Stimulated activated memory B cell treated with anti-CD40 and anti-IgM and Interleukin-4, amounts not matched to agents 10 μg/mL and 1 μg/mL and 100 μg/mL, for 72 hours (primary cell): ENCODE data around the gene NUP107.

Experiments used
- ATAC-seq: fragments of 150-1000 bp; cut with Tn5 transposase; 2 replicates; pipeline ENCODE4 v1.10.0; 2021
- H3K27ac Mint-ChIP-seq: one replicate; pipeline ENCODE4 v1.8.0; 2022; ENCODE audit warnings: mild to moderate bottlenecking, mixed read lengths
- H3K27me3 Mint-ChIP-seq: one replicate; pipeline ENCODE4 v1.8.0; 2022; ENCODE audit warnings: mixed read lengths
- H3K36me3 Mint-ChIP-seq: one replicate; pipeline ENCODE4 v1.8.0; 2022; ENCODE audit warnings: mixed read lengths
- H3K4me1 Mint-ChIP-seq: one replicate; pipeline ENCODE4 v1.8.0; 2022; ENCODE audit warnings: mixed read lengths
- H3K4me3 Mint-ChIP-seq: one replicate; pipeline ENCODE4 v1.8.0; 2022; ENCODE audit warnings: mild to moderate bottlenecking, moderate library complexity, mixed read lengths
- H3K9me3 Mint-ChIP-seq: one replicate; pipeline ENCODE4 v1.8.0; 2022; ENCODE audit warnings: mixed read lengths

The NUP107 gene

DNA sequence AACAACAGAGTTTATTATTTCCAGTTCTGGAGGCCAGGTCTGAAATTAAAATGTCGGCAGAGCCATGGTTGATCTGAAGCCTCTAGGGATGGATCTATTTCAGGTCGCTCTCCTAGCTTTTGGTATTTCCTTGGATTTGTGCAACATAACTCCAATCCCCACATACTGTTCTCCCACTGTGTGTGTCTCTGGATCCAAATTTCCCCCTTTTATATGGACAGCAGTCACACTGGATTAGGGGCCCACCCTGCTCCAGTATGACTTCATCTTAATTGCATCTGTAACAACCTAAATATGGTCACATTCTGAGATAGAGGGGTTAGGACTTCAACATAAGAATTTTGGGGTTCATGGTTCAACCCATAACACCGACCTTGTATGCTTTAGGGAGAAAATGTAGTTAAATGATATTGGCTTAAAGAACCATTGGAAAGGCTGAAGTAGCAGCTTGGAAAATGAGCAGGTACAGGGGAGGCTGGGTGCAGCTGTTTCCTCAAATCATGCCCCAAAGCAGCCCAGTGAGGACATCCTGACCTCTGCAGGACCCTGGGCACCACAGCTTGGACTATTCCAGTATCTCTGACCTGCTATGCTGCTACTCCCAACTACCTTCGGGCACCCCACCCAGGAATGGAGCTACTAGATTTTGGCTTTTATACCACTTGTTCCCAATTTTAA lies 107.3 kb downstream of the NUP107 start:
- ATAC-seq = no peak
- H3K4me3 Mint-ChIP-seq = no peak overlapping the region
- H3K36me3 Mint-ChIP-seq = no peaks in the 10 kb centered on the region
- no peaks in the 10 kb centered on the region for H3K4me1 Mint-ChIP-seq
- H3K27me3 Mint-ChIP-seq = no peaks in the 10 kb centered on the region
- no peaks in the 10 kb centered on the region for H3K9me3 Mint-ChIP-seq
- no peak overlapping the region for H3K27ac Mint-ChIP-seq

DNA sequence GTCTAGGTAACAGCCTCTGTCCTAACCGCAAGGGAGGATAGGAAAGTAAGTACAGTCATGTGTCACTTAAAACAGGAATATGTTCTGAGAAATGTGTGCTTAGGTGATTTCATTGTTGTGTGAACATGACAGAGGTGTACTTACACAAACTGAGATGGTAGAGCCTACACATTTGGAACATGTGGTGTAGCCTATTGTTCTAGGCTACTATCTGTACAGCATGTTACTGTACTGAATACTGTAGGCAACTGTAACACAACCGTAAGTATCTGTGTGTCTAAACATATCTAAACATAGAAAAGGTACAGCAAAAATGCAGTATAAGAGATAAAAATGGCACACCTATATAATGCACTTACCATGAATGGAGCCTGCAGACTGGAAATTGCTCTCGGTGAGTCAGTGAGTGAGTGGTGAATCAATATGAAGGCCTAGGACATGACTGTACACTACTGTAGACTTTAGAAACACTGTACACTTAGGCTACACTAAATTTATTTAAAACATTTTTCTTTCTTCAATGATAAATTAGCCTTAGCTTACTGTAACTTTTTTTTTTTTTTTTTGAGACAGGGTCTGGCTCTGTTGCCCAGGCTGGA lies 108.0 kb downstream of the NUP107 start:
- no peaks in the 10 kb centered on the region for H3K9me3 Mint-ChIP-seq
- H3K27ac Mint-ChIP-seq = no peak overlapping the region
- no peak overlapping the region for H3K4me3 Mint-ChIP-seq
- H3K36me3 Mint-ChIP-seq = no peaks in the 10 kb centered on the region
- no peaks in the 10 kb centered on the region for H3K27me3 Mint-ChIP-seq
- no peaks in the 10 kb centered on the region for H3K4me1 Mint-ChIP-seq
- no peak for ATAC-seq
